SIG-M5 treated with dmso at 0.1 percent for 504 hours (cell line): ENCODE results near the gene VAV3.

ENCODE experiments used
- DNase-seq: peaks from one replicate; lab custom pipeline; 2025; ENCODE audit not compliant: unreplicated experiment; lab: John Stamatoyannopoulos, UW

Gene VAV3

GRCh38 chr1:107939256-107939655, 25.7 kb downstream of the VAV3 start:
- no peak for DNase-seq

GRCh38 chr1:107936498-107937481, 28.2 kb downstream of the VAV3 start:
- DNase-seq: peak; percentile 92

- peak; percentile 57 for DNase-seq
Observed at GRCh38 chr1:107935396-107936064, 29.4 kb downstream of the VAV3 start.

GRCh38 chr1:107934578-107934977, 30.4 kb downstream of the VAV3 start:
- no peak for DNase-seq

GRCh38 chr1:107933736-107934135, 31.2 kb downstream of the VAV3 start:
- no peak for DNase-seq

GRCh38 chr1:107930292-107930691, 34.7 kb downstream of the VAV3 start:
- no peak for DNase-seq

GRCh38 chr1:107927820-107928219, 37.2 kb downstream of the VAV3 start:
- no peak for DNase-seq

GRCh38 chr1:107926436-107927080, 38.4 kb downstream of the VAV3 start:
- DNase-seq: peak; percentile 21

- DNase-seq: no peak
Observed at GRCh38 chr1:107925565-107925964, 39.4 kb downstream of the VAV3 start.

- no peak for DNase-seq
Observed at GRCh38 chr1:107920999-107921398, 44.0 kb downstream of the VAV3 start.

GRCh38 chr1:107920561-107920960, 44.4 kb downstream of the VAV3 start:
- DNase-seq: no peak

GRCh38 chr1:107919953-107920352, 45.0 kb downstream of the VAV3 start:
- no peak for DNase-seq

- DNase-seq: peak; percentile 35
Observed at GRCh38 chr1:107914119-107914765, 50.7 kb downstream of the VAV3 start.

GRCh38 chr1:107912656-107913055, 52.3 kb downstream of the VAV3 start:
- DNase-seq: no peak

- DNase-seq: peak; percentile 20
Observed at GRCh38 chr1:107900090-107900945, 64.7 kb downstream of the VAV3 start.

- DNase-seq: no peak
Observed at GRCh38 chr1:107899655-107900054, 65.3 kb downstream of the VAV3 start.

- no peak for DNase-seq
Observed at GRCh38 chr1:107897438-107898345, 67.3 kb downstream of the VAV3 start.

- DNase-seq: no peak
Observed at GRCh38 chr1:107896936-107897335, 68.0 kb downstream of the VAV3 start.

GRCh38 chr1:107896401-107896800, 68.6 kb downstream of the VAV3 start:
- DNase-seq: no peak
